Right lobe of liver (tissue), 6 donors: ENCODE measurements around the gene BEND2. TPM values are rescaled to one million over a fixed set of nuclear protein-coding genes. Genes with fewer than 3 reads are reported as not detected.

Experiments
- ATAC-seq, 4 donors: fragments of 200-7000 bp; cut with Tn5 transposase; one replicate each; pipeline ENCODE4 v1.9.1; 2020; ENCODE audit warnings: mild to moderate bottlenecking in 4 of 4, moderate library complexity in 4 of 4
- DNase-seq, 3 donors: peaks; one replicate each; pipeline ENCODE4 v3.0.0-alpha.2; 2020
- H3K27ac ChIP-seq, 3 donors: fragments of 200-600 bp; one replicate each; pipeline ENCODE4 v1.8.0; 2022
- H3K27me3 ChIP-seq, 2 donors: fragments of 200-600 bp; one replicate each; pipeline ENCODE4 v1.8.0; 2022
- H3K36me3 ChIP-seq, 4 donors: fragments of 200-600 bp; sonication (generic) in 1 of 4; one replicate each; pipeline versions ENCODE4 v1.5.1 to v1.8.0; 2017 to 2022; ENCODE audit warnings: control low read depth in 1 of 4
- H3K4me1 ChIP-seq, 4 donors: fragments of 200-600 bp; sonication (generic) in 1 of 4; one replicate each; pipeline versions ENCODE4 v1.5.1 to v1.8.0; 2017 to 2022; ENCODE audit warnings: control low read depth in 1 of 4
- H3K4me3 ChIP-seq, 3 donors: fragments of 200-600 bp; one replicate each; pipeline ENCODE4 v1.8.0; 2022
- H3K9me3 ChIP-seq, 4 donors: fragments of 200-600 bp; sonication (generic) in 1 of 4; one replicate each; pipeline versions ENCODE4 v1.5.1 to v1.8.0; 2017 to 2022; ENCODE audit warnings: control low read depth in 1 of 4
- POLR2A ChIP-seq: fragments of 450-650 bp; IDR thresholded peaks from one replicate; pipeline ENCODE4 v1.6.1; 2017; ENCODE audit warnings: antibody characterized with exemption, mild to moderate bottlenecking
- WGBS: methylation state at CpG from one replicate; pipeline ENCODE4 v1.1.6; 2018; ENCODE audit warnings: low coverage, low lambda C conversion rate; ENCODE audit not compliant: insufficient coverage; ENCODE audit errors: missing lambda C conversion rate; 5-methylcytosine and 5-hydroxymethylcytosine counted together
- intact Hi-C, 2 donors: fragments of 100-400 bp; cut with DNase I; formaldehyde crosslinking; loops; one replicate each; pipeline versions ENCODE4 v1.11.2 to v1.14.1; 2022
- total RNA-seq, 6 experiments: library from RNA; depleted of rRNA in 2 of 6; stranded (reverse); fragments of >200 nt in 2 of 6; fragmentation: NEBNext Ultra II Directional in 3 of 6; extraction: Animal tissue kit (Norgen Biotek cat#: 25700) in 3 of 6; gene quantifications; one replicate each; pipeline versions ENCODE4 v1.1.0 to v1.2.4, GENCODE V29; 2016 to 2023
- TF ChIP-seq, protein P1 (sequence below), 4 donors: fragments of 200-600 bp in 3 of 4; fragments of 450-650 bp in 1 of 4; IDR thresholded peaks; one replicate each; pipeline versions ENCODE4 v1.5.1 to v1.8.0; 2016 to 2022; ENCODE audit warnings: antibody characterized with exemption in 4 of 4, mild to moderate bottlenecking in 2 of 4
- donor health status: DM: no; HTN: yes; CAD: no.
- donor health status: DM: no; HTN: no; CAD: no.
- donor health status: DM: no; HTN: no; CAD: no.
- donor health status: DM: no; HTN: yes; CAD: no.
- donor health status: DM: no; HTN: yes; CAD: no.

The BEND2 gene
- total RNA-seq, 6 experiments from 2014 or later, result 0.05 TPM; not detected in 5

DNA sequence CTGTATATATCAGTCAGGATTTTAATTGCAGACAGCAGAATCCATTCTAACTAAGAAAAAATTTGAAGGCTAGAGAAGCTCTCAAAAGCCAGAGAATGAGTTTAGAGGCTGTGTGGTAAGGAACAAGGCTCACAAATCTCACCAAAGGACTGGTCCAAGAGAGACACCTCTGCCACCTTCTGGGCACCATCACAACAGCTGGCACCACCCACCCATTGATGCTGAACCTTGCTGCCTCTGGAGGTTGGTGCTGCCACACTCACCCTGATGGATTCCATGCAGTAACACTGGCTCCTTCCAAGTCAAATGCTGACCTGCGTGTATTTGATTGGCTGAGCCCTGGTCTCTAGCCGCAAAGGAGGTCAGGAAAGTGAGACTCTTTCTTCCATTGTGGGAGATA, 100.8 kb downstream of the BEND2 start:
- Histone ChIP-seq H3K9me3 (no peaks in the 10 kb centered on the region), H3K4me1 (no peaks in the 10 kb centered on the region), H3K36me3 (no peaks in the 10 kb centered on the region), H3K27me3 (no peaks in the 10 kb centered on the region), H3K27ac (no peak overlapping the region), H3K4me3 (no peak overlapping the region)
- DNase-seq, result no peak
- peak in 3 of 4 donors; percentile 39 to 53 (median 50) for ATAC-seq
- TF ChIP-seq, protein P1, sequence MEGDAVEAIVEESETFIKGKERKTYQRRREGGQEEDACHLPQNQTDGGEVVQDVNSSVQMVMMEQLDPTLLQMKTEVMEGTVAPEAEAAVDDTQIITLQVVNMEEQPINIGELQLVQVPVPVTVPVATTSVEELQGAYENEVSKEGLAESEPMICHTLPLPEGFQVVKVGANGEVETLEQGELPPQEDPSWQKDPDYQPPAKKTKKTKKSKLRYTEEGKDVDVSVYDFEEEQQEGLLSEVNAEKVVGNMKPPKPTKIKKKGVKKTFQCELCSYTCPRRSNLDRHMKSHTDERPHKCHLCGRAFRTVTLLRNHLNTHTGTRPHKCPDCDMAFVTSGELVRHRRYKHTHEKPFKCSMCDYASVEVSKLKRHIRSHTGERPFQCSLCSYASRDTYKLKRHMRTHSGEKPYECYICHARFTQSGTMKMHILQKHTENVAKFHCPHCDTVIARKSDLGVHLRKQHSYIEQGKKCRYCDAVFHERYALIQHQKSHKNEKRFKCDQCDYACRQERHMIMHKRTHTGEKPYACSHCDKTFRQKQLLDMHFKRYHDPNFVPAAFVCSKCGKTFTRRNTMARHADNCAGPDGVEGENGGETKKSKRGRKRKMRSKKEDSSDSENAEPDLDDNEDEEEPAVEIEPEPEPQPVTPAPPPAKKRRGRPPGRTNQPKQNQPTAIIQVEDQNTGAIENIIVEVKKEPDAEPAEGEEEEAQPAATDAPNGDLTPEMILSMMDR (IDR thresholded peaks at IDR 0.05), result peak in 1 of 4 donors; percentile 10
- no peak for TF ChIP-seq POLR2A
- intact Hi-C loops, result no loop called here
- WGBS, result 64% methylated on average over 2 of the region's 2 CpGs

Other genes starting within 250 kb of the BEND2 start
- gene SCML2, start 133.8 kb upstream of the BEND2 start, total RNA-seq, result 1 to 10 TPM in 2 of 6 experiments, under 1 TPM in 4; 0.48 to 1.3 (median 0.82) TPM
- gene CDKL5, start 204.7 kb upstream of the BEND2 start, total RNA-seq, result 1 to 10 TPM; 1.7 to 3.1 (median 2.4) TPM